ENCODE measurements around the gene LRRC31. TPM values are rescaled to one million over a fixed set of nuclear protein-coding genes. Genes with fewer than 3 reads are reported as not detected.

The LRRC31 gene
- total RNA-seq, 4 donors from 2014 or later: 18.0 to 67.6 (median 44.0) TPM

DNA sequence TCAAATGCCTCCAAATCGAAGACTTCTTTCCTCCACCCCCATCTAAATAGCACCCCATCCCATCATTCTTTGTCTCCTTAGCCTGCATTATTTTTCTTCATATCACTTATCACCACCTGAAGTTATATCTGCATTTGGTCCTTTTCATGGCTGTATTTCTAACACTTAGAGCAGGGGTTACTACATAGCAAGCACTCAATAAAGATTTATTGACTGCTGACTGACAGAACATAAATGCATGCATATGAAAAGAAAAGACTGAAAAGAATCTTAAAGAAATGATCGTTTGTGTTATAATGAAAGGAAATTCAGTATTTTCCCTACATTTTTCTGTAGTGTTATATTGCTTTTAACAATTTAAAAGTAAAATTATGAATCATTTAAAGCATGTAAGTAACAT lies 1.4 kb downstream of the LRRC31 start:
- Histone ChIP-seq H3K36me3 (no peaks in the 10 kb centered on the region), H3K4me3 (peak overlapping the region in 3 of 4 donors; percentile 27 to 57 (median 44)), H3K27ac (peak overlapping the region; percentile 70 to 86 (median 81)), H3K27me3 (no peaks in the 10 kb centered on the region), H3K9me3 (no peaks in the 10 kb centered on the region), H3K4me1 (peaks cover 0 to 61% (median 24%) of the 10 kb centered on the region in 4 donors)
- in situ Hi-C loops (cut with MboI; ENCODE audit: low pct_ligation_motif_present in 1 of 4, low pct_unique_long_range_greater_than_20kb in 1 of 4, low sequenced_read_pairs in 3 of 4) (loop anchor here in 1 of 4 donors (25.0 kb wide), 1 partner anchor 94 kb away; the partner anchor contains the start of gene SEC62), intact Hi-C loops (cut with DNase I; ENCODE audit: low total_unique reads) (loop anchor here (10.0 kb wide), 1 partner anchor 96 kb away; the partner anchor contains the start of gene SEC62)
- TF ChIP-seq EP300 (IDR thresholded peaks at IDR 0.05; ENCODE audit: low read depth): no peak
- TF ChIP-seq POLR2A (IDR thresholded peaks at IDR 0.05): no peak
- TF ChIP-seq POLR2AphosphoS5 (IDR thresholded peaks at IDR 0.05): no peak
- TF ChIP-seq, protein P1, sequence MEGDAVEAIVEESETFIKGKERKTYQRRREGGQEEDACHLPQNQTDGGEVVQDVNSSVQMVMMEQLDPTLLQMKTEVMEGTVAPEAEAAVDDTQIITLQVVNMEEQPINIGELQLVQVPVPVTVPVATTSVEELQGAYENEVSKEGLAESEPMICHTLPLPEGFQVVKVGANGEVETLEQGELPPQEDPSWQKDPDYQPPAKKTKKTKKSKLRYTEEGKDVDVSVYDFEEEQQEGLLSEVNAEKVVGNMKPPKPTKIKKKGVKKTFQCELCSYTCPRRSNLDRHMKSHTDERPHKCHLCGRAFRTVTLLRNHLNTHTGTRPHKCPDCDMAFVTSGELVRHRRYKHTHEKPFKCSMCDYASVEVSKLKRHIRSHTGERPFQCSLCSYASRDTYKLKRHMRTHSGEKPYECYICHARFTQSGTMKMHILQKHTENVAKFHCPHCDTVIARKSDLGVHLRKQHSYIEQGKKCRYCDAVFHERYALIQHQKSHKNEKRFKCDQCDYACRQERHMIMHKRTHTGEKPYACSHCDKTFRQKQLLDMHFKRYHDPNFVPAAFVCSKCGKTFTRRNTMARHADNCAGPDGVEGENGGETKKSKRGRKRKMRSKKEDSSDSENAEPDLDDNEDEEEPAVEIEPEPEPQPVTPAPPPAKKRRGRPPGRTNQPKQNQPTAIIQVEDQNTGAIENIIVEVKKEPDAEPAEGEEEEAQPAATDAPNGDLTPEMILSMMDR (IDR thresholded peaks at IDR 0.05): no peak
- no peak for DNase-seq
- 54 to 62% methylated on average over 2 of the region's 2 CpGs for WGBS, 2 donors (ENCODE audit: low coverage in 1 of 2)

DNA sequence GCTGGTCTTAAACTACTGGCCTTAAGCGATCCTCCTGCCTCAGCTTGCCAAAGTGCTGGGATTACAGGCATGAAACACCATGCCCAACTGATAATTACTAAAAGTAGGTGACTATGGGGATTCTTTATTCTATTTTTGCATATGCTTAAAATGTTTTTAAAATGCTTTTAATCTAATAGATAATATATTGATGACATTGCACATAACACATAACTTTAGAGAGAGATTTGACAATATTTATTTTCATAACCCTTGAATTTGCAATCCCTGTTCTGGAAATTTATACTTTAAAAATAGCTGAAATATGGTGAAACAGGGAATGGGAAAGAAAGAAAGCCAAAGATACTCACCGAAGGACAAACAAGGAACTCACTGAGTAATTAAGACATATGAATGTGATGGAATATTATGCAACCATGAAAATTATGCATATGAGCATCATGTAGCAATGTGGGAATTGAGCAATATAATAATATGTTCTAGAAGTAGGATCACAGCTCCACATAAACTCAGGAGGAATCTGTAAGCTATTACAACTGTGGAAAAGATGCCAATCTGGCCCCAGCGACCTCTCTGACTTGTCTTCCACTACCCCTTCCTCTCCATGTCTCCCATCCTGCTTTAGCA lies 2.0 kb downstream of the LRRC31 start:
- Histone ChIP-seq H3K36me3 (no peaks in the 10 kb centered on the region), H3K9me3 (no peaks in the 10 kb centered on the region), H3K27ac (peak overlapping the region in 3 of 4 donors; percentile 4 to 85 (median 77)), H3K4me3 (peak overlapping the region in 2 of 4 donors; percentile 27 to 57), H3K4me1 (peaks cover 0 to 66% (median 24%) of the 10 kb centered on the region in 4 donors), H3K27me3 (no peaks in the 10 kb centered on the region)
- 92% methylated on average over 2 to 3 of the region's 3 CpGs for WGBS, 2 donors (ENCODE audit: low coverage in 1 of 2)
- TF ChIP-seq, protein P1 (IDR thresholded peaks at IDR 0.05): no peak
- TF ChIP-seq POLR2A (IDR thresholded peaks at IDR 0.05) (no peak), POLR2AphosphoS5 (IDR thresholded peaks at IDR 0.05) (no peak), EP300 (IDR thresholded peaks at IDR 0.05; ENCODE audit: low read depth) (no peak)
- DNase-seq: no peak
- in situ Hi-C loops (cut with MboI; ENCODE audit: low pct_ligation_motif_present in 1 of 4, low pct_unique_long_range_greater_than_20kb in 1 of 4, low sequenced_read_pairs in 3 of 4): loop anchor here in 1 of 4 donors (25.0 kb wide), 1 partner anchor 95 kb away; the partner anchor contains the start of gene SEC62
- intact Hi-C loops (cut with DNase I; ENCODE audit: low total_unique reads): loop anchor here (10.0 kb wide), 1 partner anchor 97 kb away; the partner anchor contains the start of gene SEC62

DNA sequence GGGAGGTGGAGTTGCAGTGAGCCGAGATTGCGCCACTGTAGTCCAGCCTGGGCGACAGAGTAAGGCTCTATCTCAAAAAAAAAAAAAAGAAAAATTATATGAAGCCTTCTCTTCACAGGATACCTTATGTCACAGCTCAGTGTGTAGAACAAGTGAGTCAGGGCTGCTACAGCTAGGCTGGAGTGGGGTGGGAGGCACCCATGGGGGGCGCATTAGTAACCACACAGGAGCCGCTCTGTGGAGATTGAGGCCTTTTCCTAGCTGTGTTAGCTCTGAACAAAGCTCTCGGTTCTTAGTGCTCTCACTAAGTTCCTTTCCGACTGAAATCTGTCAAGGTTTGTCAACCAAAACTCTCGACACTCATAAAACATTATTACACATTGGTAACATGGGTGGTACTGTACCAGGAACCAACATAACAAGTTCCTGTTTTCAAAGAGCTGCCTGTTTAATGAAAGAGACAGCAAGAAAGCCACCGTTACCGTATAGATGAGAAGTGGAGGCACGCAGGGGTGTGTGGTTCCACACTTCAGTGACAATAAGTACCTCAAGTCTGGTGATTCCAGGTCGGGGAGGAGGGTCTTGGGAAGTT lies 4.5 kb downstream of the LRRC31 start:
- no peak for DNase-seq
- in situ Hi-C loops (cut with MboI; ENCODE audit: low pct_ligation_motif_present in 1 of 4, low pct_unique_long_range_greater_than_20kb in 1 of 4, low sequenced_read_pairs in 3 of 4) (loop anchor here in 1 of 4 donors (25.0 kb wide), 1 partner anchor 97 kb away; the partner anchor contains the start of gene SEC62), intact Hi-C loops (cut with DNase I; ENCODE audit: low total_unique reads) (loop anchor here (10.0 kb wide), 1 partner anchor 100 kb away; the partner anchor contains the start of gene SEC62)
- Histone ChIP-seq H3K4me1 (peaks cover 0 to 48% (median 11%) of the 10 kb centered on the region in 4 donors), H3K9me3 (no peaks in the 10 kb centered on the region), H3K27me3 (no peaks in the 10 kb centered on the region), H3K4me3 (peak overlapping the region in 1 of 4 donors; percentile 19), H3K36me3 (peaks cover 0 to 5% (median 0%) of the 10 kb centered on the region in 4 donors), H3K27ac (peak overlapping the region; percentile 79 to 84 (median 82))
- WGBS, 2 donors (ENCODE audit: low coverage in 1 of 2): 32 to 33% methylated on average over 8 to 12 of the region's 12 CpGs
- TF ChIP-seq POLR2A (IDR thresholded peaks at IDR 0.05) (no peak), POLR2AphosphoS5 (IDR thresholded peaks at IDR 0.05) (peak in 1 of 3 donors; percentile 35)
- TF ChIP-seq, protein P1 (IDR thresholded peaks at IDR 0.05): no peak

DNA sequence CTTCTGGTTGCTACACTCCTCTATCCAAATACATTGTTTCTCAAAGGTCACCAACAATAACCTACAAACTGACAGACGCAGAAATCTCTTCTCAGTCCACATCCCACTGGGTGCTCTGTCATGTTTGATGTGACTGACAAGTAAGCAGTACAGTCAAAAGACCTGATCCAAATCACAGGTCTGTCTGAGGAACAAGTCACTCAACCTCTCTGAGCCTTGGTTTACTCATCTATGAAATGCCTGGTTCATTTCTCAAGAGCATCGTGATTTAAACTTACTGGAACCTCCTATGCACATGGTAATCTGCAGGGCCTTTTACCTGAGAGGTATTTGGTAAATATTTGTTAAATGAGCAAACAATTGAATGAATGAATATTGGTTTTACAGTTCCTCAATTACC lies 5.5 kb downstream of the LRRC31 start:
- Histone ChIP-seq H3K36me3 (peaks cover 0 to 5% (median 0%) of the 10 kb centered on the region in 4 donors), H3K4me1 (peaks cover 0 to 45% (median 9%) of the 10 kb centered on the region in 4 donors), H3K4me3 (no peak overlapping the region), H3K27ac (peak overlapping the region; percentile 79 to 84 (median 82)), H3K27me3 (no peaks in the 10 kb centered on the region), H3K9me3 (no peaks in the 10 kb centered on the region)
- no peak for TF ChIP-seq POLR2AphosphoS5 (IDR thresholded peaks at IDR 0.05)
- TF ChIP-seq, protein P1 (IDR thresholded peaks at IDR 0.05): no peak
- 57 to 62% methylated on average over 2 of the region's 2 CpGs for WGBS, 2 donors (ENCODE audit: low coverage in 1 of 2)
- intact Hi-C loops (cut with DNase I; ENCODE audit: low total_unique reads) (loop anchor here (10.0 kb wide), 1 partner anchor 101 kb away; the partner anchor contains the start of gene SEC62), in situ Hi-C loops (cut with MboI; ENCODE audit: low pct_ligation_motif_present in 1 of 4, low pct_unique_long_range_greater_than_20kb in 1 of 4, low sequenced_read_pairs in 3 of 4) (loop anchor here in 1 of 4 donors (25.0 kb wide), 1 partner anchor 98 kb away; the partner anchor contains the start of gene SEC62)
- DNase-seq: no peak
